PFSK-1 (cell line): ENCODE results near the gene MYO7A.

Experiments
- FOXP2 ChIP-seq: optimal IDR thresholded peaks from 2 replicates; pipeline ENCODE3; 2011; ENCODE audit warnings: borderline replicate concordance, control low read depth, inconsistent platforms; ENCODE audit not compliant: insufficient read depth; ENCODE audit errors: extremely low read length, extremely low read depth
- POLR2AphosphoS5 ChIP-seq: IDR thresholded peaks from 2 replicates; pipeline ENCODE4 v1.6.1; 2012; ENCODE audit warnings: low read depth, mild to moderate bottlenecking, control low read depth, low read length, moderate library complexity
- SIN3A ChIP-seq: IDR thresholded peaks from 2 replicates; pipeline ENCODE4 v1.6.1; 2012; ENCODE audit warnings: mild to moderate bottlenecking, low read length, moderate library complexity, borderline replicate concordance; ENCODE audit not compliant: insufficient read depth
- TAF1 ChIP-seq: IDR thresholded peaks from 2 replicates; pipeline ENCODE4 v1.6.1; 2012; ENCODE audit warnings: low read length, control low read depth, borderline replicate concordance; ENCODE audit not compliant: insufficient read depth
- TF ChIP-seq, protein P1 (sequence below), 2 experiments: IDR thresholded peaks; 2 replicates each; pipeline versions ENCODE4 v1.6.1 to v1.8.0; 2011 to 2012; ENCODE audit warnings: low read depth in 2 of 2, low read length in 2 of 2, control low read depth in 1 of 2, inconsistent platforms in 1 of 2, mild to moderate bottlenecking in 1 of 2, moderate library complexity in 1 of 2; ENCODE audit not compliant: insufficient read depth in 1 of 2

DNA sequence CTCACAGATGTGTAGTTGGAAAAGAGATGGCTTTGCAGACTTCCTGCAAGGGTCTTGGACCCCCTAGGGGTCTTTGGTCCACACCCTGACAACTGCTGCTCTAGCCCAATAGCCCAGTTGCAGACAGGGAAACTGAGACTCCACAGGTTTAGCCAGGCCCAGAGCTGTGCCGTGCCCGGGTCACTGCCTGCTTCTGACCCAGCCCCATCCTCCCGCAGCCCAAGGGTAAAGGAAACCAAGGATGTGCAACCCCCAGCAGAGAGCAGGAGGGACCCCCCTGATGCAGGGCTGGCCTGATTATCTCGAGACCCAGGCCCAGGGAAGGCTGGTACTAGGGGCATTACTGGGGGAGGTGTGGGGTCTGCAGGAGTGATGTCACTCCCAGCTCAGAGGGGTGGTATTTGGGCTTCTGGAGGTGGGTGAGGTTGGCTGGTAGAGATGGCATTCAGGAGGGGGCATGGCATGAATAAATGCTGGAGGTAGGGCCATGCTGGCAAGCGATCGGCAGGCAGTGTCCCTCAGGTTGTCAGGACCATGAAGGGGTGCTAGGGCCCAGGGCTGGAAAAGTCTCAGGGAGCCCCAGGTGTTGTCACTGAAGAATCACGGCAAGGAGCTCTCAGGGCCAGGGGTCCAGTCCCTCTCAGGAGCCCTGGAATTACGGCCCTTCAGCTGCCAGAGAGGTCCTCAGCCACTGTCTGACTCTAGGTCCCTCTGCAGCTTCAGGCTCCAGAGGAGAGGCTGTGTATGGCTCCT is 21.1 kb downstream of the MYO7A start:
- TF ChIP-seq, protein P1, sequence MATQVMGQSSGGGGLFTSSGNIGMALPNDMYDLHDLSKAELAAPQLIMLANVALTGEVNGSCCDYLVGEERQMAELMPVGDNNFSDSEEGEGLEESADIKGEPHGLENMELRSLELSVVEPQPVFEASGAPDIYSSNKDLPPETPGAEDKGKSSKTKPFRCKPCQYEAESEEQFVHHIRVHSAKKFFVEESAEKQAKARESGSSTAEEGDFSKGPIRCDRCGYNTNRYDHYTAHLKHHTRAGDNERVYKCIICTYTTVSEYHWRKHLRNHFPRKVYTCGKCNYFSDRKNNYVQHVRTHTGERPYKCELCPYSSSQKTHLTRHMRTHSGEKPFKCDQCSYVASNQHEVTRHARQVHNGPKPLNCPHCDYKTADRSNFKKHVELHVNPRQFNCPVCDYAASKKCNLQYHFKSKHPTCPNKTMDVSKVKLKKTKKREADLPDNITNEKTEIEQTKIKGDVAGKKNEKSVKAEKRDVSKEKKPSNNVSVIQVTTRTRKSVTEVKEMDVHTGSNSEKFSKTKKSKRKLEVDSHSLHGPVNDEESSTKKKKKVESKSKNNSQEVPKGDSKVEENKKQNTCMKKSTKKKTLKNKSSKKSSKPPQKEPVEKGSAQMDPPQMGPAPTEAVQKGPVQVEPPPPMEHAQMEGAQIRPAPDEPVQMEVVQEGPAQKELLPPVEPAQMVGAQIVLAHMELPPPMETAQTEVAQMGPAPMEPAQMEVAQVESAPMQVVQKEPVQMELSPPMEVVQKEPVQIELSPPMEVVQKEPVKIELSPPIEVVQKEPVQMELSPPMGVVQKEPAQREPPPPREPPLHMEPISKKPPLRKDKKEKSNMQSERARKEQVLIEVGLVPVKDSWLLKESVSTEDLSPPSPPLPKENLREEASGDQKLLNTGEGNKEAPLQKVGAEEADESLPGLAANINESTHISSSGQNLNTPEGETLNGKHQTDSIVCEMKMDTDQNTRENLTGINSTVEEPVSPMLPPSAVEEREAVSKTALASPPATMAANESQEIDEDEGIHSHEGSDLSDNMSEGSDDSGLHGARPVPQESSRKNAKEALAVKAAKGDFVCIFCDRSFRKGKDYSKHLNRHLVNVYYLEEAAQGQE (IDR thresholded peaks at IDR 0.05; ENCODE audit: insufficient read depth in 1 of 2, low read depth in 2 of 2, low read length in 2 of 2), result no peak
- TF ChIP-seq POLR2AphosphoS5, result no peak
- no peak for TF ChIP-seq TAF1
- TF ChIP-seq SIN3A, result no peak
- no peak for TF ChIP-seq FOXP2
